ENCODE results near the gene CD44. TPM values are rescaled to one million over a fixed set of nuclear protein-coding genes. Genes with fewer than 3 reads are reported as not detected.

Gene CD44
- total and polyA plus RNA-seq, 4 donors, result 4.1 to 26.9 (median 14.6) TPM

- peaks cover 0 to 5% (median 0%) of the 10 kb centered on the region in 4 donors for H3K4me1 ChIP-seq (ENCODE audit: control insufficient read depth in 4 of 4, insufficient read depth in 4 of 4, low read length in 3 of 4)
- H3K9me3 ChIP-seq (ENCODE audit: control insufficient read depth in 4 of 4, low read length in 3 of 4), result no peaks in the 10 kb centered on the region
- no peak overlapping the region for H3K4me3 ChIP-seq (ENCODE audit: low read depth in 1 of 3, low read length in 3 of 3)
- H3K27me3 ChIP-seq (ENCODE audit: control insufficient read depth in 4 of 4, insufficient read depth in 4 of 4, low read length in 3 of 4), result no peaks in the 10 kb centered on the region
- no peak overlapping the region for H3K9ac ChIP-seq (ENCODE audit: low read depth in 1 of 2, low read length in 2 of 2)
- DNase-seq (ENCODE audit: low spot score), result no peak
- no peak overlapping the region for H3K27ac ChIP-seq (ENCODE audit: low read depth in 1 of 2, low read length in 2 of 2)
- TF ChIP-seq HNF4A (conservative IDR thresholded peaks at IDR 0.05) (no peak), GABPA (IDR thresholded peaks at IDR 0.05 in 1 of 2, conservative IDR thresholded peaks at IDR 0.05 in 1 of 2) (no peak), FOXA2 (IDR thresholded peaks at IDR 0.05) (no peak), MAX (IDR thresholded peaks at IDR 0.05) (no peak), EGR1 (IDR thresholded peaks at IDR 0.05; ENCODE audit: low read depth in 2 of 2) (no peak), RXRA (IDR thresholded peaks at IDR 0.05) (no peak)
- H3K36me3 ChIP-seq (ENCODE audit: control insufficient read depth in 4 of 4, insufficient read depth in 3 of 4, low read depth in 1 of 4, low read length in 3 of 4), result no peaks in the 10 kb centered on the region
Observed at GRCh38 chr11:35256296-35256695, 117.3 kb downstream of the CD44 start.

GRCh38 chr11:35257281-35257680 is 118.3 kb downstream of the CD44 start:
- no peak overlapping the region for H3K27ac ChIP-seq (ENCODE audit: low read depth in 1 of 2, low read length in 2 of 2)
- no peaks in the 10 kb centered on the region for H3K9me3 ChIP-seq (ENCODE audit: control insufficient read depth in 4 of 4, low read length in 3 of 4)
- DNase-seq (ENCODE audit: low spot score), result no peak
- no peaks in the 10 kb centered on the region for H3K36me3 ChIP-seq (ENCODE audit: control insufficient read depth in 4 of 4, insufficient read depth in 3 of 4, low read depth in 1 of 4, low read length in 3 of 4)
- 46% methylated on average over 2 of the region's 2 CpGs for WGBS
- no peak overlapping the region for H3K9ac ChIP-seq (ENCODE audit: low read depth in 1 of 2, low read length in 2 of 2)
- TF ChIP-seq FOXA2 (IDR thresholded peaks at IDR 0.05) (no peak), YY1 (IDR thresholded peaks at IDR 0.05) (no peak), MAX (IDR thresholded peaks at IDR 0.05) (no peak), CTCF (IDR thresholded peaks at IDR 0.05; ENCODE audit: low read depth, low read length, missing input control) (no peak), TAF1 (conservative IDR thresholded peaks at IDR 0.05) (no peak), RAD21 (IDR thresholded peaks at IDR 0.05) (no peak), RXRA (IDR thresholded peaks at IDR 0.05) (no peak), GABPA (IDR thresholded peaks at IDR 0.05 in 1 of 2, conservative IDR thresholded peaks at IDR 0.05 in 1 of 2) (no peak), HNF4A (conservative IDR thresholded peaks at IDR 0.05) (no peak)
- no peak overlapping the region for H3K4me3 ChIP-seq (ENCODE audit: low read depth in 1 of 3, low read length in 3 of 3)
- no peaks in the 10 kb centered on the region for H3K27me3 ChIP-seq (ENCODE audit: control insufficient read depth in 4 of 4, insufficient read depth in 4 of 4, low read length in 3 of 4)
- H3K4me1 ChIP-seq (ENCODE audit: control insufficient read depth in 4 of 4, insufficient read depth in 4 of 4, low read length in 3 of 4), result peaks cover 0 to 5% (median 0%) of the 10 kb centered on the region in 4 donors

- no peak for TF ChIP-seq RAD21 (IDR thresholded peaks at IDR 0.05)
- no peak for TF ChIP-seq TAF1 (conservative IDR thresholded peaks at IDR 0.05)
- no peak for TF ChIP-seq HNF4A (conservative IDR thresholded peaks at IDR 0.05)
- no peak for TF ChIP-seq GABPA (IDR thresholded peaks at IDR 0.05 in 1 of 2, conservative IDR thresholded peaks at IDR 0.05 in 1 of 2)
- TF ChIP-seq ATF3 (IDR thresholded peaks at IDR 0.05), result no peak
- TF ChIP-seq SP1 (IDR thresholded peaks at IDR 0.05), result no peak
- TF ChIP-seq YY1 (IDR thresholded peaks at IDR 0.05), result no peak
- no peak for TF ChIP-seq ZBTB33 (IDR thresholded peaks at IDR 0.05)
- TF ChIP-seq EGR1 (IDR thresholded peaks at IDR 0.05; ENCODE audit: low read depth in 2 of 2), result no peak
- no peak for TF ChIP-seq FOXA1 (IDR thresholded peaks at IDR 0.05)
- no peak for TF ChIP-seq MAX (IDR thresholded peaks at IDR 0.05)
Observed at GRCh38 chr11:35259529-35259928, 120.6 kb downstream of the CD44 start.

More at GRCh38 chr11:35259529-35259928, 120.6 kb downstream of the CD44 start:
- H3K4me1 ChIP-seq (ENCODE audit: control insufficient read depth in 4 of 4, insufficient read depth in 4 of 4, low read length in 3 of 4), result peaks cover 0 to 5% (median under 1%) of the 10 kb centered on the region in 4 donors
- DNase-seq (ENCODE audit: low spot score), result no peak
- H3K36me3 ChIP-seq (ENCODE audit: control insufficient read depth in 4 of 4, insufficient read depth in 3 of 4, low read depth in 1 of 4, low read length in 3 of 4), result no peaks in the 10 kb centered on the region
- no peaks in the 10 kb centered on the region for H3K27me3 ChIP-seq (ENCODE audit: control insufficient read depth in 4 of 4, insufficient read depth in 4 of 4, low read length in 3 of 4)
- WGBS, result 88% methylated on average over 2 of the region's 2 CpGs
- H3K9ac ChIP-seq (ENCODE audit: low read depth in 1 of 2, low read length in 2 of 2), result no peak overlapping the region
- no peak overlapping the region for H3K4me3 ChIP-seq (ENCODE audit: low read depth in 1 of 3, low read length in 3 of 3)
- no peaks in the 10 kb centered on the region for H3K9me3 ChIP-seq (ENCODE audit: control insufficient read depth in 4 of 4, low read length in 3 of 4)
- no peak overlapping the region for H3K27ac ChIP-seq (ENCODE audit: low read depth in 1 of 2, low read length in 2 of 2)
